Spleen (tissue), 7 donors: ENCODE measurements around the gene WDR18.

ENCODE experiments used
- POLR2A ChIP-seq, 3 donors: fragments of 450-650 bp; IDR thresholded peaks; one replicate each; pipeline ENCODE4 v1.5.1; 2017; ENCODE audit warnings: antibody characterized with exemption in 3 of 3, mild to moderate bottlenecking in 1 of 3
- TF ChIP-seq, protein P1 (sequence below), 11 experiments: fragments of 200-600 bp in 7 of 11; fragments of 450-650 bp in 4 of 11; sonication (generic) in 4 of 11; IDR thresholded peaks in 8 of 11; conservative IDR thresholded peaks in 3 of 11; 1 replicate in 7 of 11; 2 replicates in 4 of 11; pipeline versions ENCODE4 v1.4.0 to v1.8.0; 2016 to 2021; ENCODE audit warnings: antibody characterized with exemption in 11 of 11, inconsistent platforms in 4 of 11, mild to moderate bottlenecking in 1 of 11
- donor health status: DM: no; HTN: no; CAD: no; lungs with moderate emphysema.
- donor health status: DM: no; HTN: no; CAD: no.
- donor health status: DM: no; HTN: no; CAD: no.

DNA sequence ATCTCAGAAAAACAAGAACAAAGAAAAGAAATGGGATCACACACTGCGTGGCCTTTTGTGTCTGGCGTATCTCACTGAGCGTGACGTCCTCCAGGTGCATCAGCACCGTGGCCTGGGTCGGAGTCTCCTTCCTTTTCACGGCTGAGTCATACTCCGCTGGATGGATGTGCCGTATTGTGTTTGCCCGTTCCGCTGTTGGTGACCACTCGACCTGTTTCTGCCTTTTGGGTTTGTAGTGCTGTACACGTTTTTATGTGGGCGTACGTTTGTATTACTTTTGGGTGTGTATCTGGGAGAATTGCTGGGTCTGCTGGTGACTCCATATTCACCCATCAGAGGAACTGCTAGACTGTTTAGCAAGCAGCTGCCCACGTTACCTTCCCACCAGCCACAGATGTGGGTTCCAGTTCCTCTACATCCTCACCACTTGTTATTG is 46.9 kb upstream of the WDR18 start:
- TF ChIP-seq, protein P1, sequence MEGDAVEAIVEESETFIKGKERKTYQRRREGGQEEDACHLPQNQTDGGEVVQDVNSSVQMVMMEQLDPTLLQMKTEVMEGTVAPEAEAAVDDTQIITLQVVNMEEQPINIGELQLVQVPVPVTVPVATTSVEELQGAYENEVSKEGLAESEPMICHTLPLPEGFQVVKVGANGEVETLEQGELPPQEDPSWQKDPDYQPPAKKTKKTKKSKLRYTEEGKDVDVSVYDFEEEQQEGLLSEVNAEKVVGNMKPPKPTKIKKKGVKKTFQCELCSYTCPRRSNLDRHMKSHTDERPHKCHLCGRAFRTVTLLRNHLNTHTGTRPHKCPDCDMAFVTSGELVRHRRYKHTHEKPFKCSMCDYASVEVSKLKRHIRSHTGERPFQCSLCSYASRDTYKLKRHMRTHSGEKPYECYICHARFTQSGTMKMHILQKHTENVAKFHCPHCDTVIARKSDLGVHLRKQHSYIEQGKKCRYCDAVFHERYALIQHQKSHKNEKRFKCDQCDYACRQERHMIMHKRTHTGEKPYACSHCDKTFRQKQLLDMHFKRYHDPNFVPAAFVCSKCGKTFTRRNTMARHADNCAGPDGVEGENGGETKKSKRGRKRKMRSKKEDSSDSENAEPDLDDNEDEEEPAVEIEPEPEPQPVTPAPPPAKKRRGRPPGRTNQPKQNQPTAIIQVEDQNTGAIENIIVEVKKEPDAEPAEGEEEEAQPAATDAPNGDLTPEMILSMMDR (IDR thresholded peaks at IDR 0.05 in 8 of 11, conservative IDR thresholded peaks at IDR 0.05 in 3 of 11), result no peak
- TF ChIP-seq POLR2A (IDR thresholded peaks at IDR 0.05), result no peak
